GM12891 (cell line): ENCODE data around the gene RPUSD3.

Experiments used
- DNase-seq: peaks from one replicate; pipeline ENCODE4 v3.0.0; 2011; ENCODE audit warnings: low spot score; ENCODE audit not compliant: insufficient read length
- FAIRE-seq: peaks from 2 replicates; lab custom pipeline; 2011; peaks lifted over from hg19 to GRCh38; lab: Jason Lieb, UNC
- PAX5 ChIP-seq: IDR thresholded peaks from 2 replicates; pipeline ENCODE4 v1.6.1; 2011; ENCODE audit warnings: low read length, moderate library complexity, mild to moderate bottlenecking; ENCODE audit not compliant: insufficient read depth, severe bottlenecking
- POLR2A ChIP-seq: IDR thresholded peaks from 2 replicates; pipeline ENCODE4 v1.6.1; 2011; ENCODE audit warnings: low read depth, low read length, control low read depth
- POLR2AphosphoS5 ChIP-seq: IDR thresholded peaks from 2 replicates; pipeline ENCODE4 v1.6.1; 2011; ENCODE audit warnings: low read depth, low read length, control low read depth
- POU2F2 ChIP-seq: IDR thresholded peaks from 2 replicates; pipeline ENCODE4 v1.6.1; 2011; ENCODE audit warnings: low read depth, mild to moderate bottlenecking, control low read depth, low read length, moderate library complexity
- SPI1 ChIP-seq: IDR thresholded peaks from 2 replicates; pipeline ENCODE4 v1.6.1; 2011; ENCODE audit warnings: low read depth, low read length, control low read depth
- TAF1 ChIP-seq: IDR thresholded peaks from 2 replicates; pipeline ENCODE4 v1.6.1; 2011; ENCODE audit warnings: low read depth, low read length, control low read depth

The RPUSD3 gene

DNA sequence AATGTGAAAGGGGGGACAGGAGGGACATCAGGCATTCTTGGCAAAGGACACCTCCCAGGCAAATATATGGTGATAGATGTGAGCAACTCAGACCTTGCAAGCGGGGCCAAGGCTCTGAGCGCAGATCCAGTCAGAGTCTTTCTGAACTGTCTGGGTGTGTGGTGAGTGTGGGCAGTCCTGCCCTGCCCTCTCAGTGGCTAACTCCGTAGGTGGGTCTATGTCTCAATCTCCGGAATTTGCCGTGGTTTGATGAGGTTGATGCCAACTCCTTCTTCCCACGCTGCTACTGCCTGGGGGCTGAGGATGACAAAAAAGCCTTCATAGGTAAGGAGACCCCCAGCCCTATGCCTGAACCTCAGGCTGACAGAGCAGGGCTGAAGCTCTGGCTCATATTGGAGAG lies 26.4 kb downstream of the RPUSD3 start:
- DNase-seq (no peak), FAIRE-seq (no peak)
- TF ChIP-seq POLR2A = no peak
- TF ChIP-seq TAF1 = no peak
- TF ChIP-seq POLR2AphosphoS5 = no peak
- TF ChIP-seq PAX5 = no peak
- no peak for TF ChIP-seq POU2F2
- TF ChIP-seq SPI1 = no peak

DNA sequence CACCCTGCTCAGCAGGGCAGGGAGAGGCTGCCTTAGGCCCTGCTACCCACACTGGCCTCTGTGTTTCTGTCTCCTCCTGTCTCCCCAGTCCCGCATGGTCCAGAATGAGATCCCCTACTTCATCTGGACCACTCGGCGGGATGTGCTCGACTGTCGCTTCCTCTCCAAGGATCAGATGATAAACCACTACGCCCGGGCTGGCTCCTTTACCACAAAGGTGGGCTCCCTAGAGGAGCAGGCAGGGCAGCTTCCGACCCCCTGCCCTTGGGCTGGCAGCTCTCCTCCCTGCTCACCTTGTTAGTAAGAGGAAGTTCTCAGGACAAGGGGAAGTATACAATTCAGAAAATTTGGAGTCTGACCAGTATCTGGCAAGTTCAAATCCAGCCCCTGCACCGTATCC lies 27.8 kb downstream of the RPUSD3 start:
- no peak for TF ChIP-seq POU2F2
- no peak for TF ChIP-seq POLR2A
- no peak for TF ChIP-seq SPI1
- no peak for TF ChIP-seq PAX5
- no peak for TF ChIP-seq POLR2AphosphoS5
- TF ChIP-seq TAF1 = no peak
- FAIRE-seq = no peak
- DNase-seq = no peak

GRCh38 chr3:9812870-9813483 lies 30.8 kb downstream of the RPUSD3 start:
- no peak for FAIRE-seq
- no peak for DNase-seq
- no peak for TF ChIP-seq PAX5
- TF ChIP-seq POLR2A = peak; percentile 39; the same call in 1 of the 2 replicates
- peak; percentile 49 for TF ChIP-seq POLR2AphosphoS5

GRCh38 chr3:9810846-9811245 lies 33.0 kb downstream of the RPUSD3 start:
- no peak for FAIRE-seq
- no peak for TF ChIP-seq SPI1
- TF ChIP-seq POU2F2 = no peak
- TF ChIP-seq POLR2A = 0 out of 2 replicates have a peak, but pooled peaks have one; percentile 41
- no peak for DNase-seq

GRCh38 chr3:9810433-9810770 lies 33.4 kb downstream of the RPUSD3 start:
- FAIRE-seq (no peak), DNase-seq (no peak)
- TF ChIP-seq PAX5 = no peak
- 0 out of 2 replicates have a peak, but pooled peaks have one; percentile 34 for TF ChIP-seq POLR2AphosphoS5

- TF ChIP-seq POLR2AphosphoS5 (peak; percentile 68), PAX5 (no peak), POU2F2 (no peak), SPI1 (0 out of 2 replicates have a peak, but pooled peaks have one; percentile 0), POLR2A (peak; percentile 52; the same call in 1 of the 2 replicates), TAF1 (0 out of 2 replicates have a peak, but pooled peaks have one; percentile 13)
- FAIRE-seq (peak; percentile 80), DNase-seq (peak; percentile 62)
These were observed 34.0 kb downstream of the RPUSD3 start, which contains the start of gene TTLL3 for GRCh38 chr3:9809615-9810432. Gene TTLL3, plus strand, starts transcription at chr3:9810262. Its CDS starts 400 bp downstream, at chr3:9810662.

DNA sequence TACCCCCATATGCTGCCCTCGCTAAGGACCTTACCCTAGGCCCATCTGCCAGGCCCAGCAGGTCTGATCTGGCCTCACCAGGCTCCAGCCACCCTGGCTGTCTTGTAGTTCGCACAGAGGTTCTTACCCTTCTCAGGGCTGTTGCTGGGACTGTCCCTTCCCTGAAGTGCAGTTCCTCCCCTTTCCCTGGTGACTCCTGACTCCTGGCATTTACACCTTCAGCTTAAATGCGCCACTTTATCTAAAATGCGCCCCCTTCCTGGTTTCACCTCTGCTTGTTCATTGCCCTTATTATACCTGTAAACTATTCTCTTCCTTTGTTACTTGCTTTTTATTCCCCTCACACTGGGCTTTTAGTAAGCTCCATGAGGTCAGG lies 34.6 kb downstream of the RPUSD3 start:
- DNase-seq (no peak), FAIRE-seq (no peak)
- TF ChIP-seq POLR2A (no peak), SPI1 (0 out of 2 replicates have a peak, but pooled peaks have one; percentile 0)

DNA sequence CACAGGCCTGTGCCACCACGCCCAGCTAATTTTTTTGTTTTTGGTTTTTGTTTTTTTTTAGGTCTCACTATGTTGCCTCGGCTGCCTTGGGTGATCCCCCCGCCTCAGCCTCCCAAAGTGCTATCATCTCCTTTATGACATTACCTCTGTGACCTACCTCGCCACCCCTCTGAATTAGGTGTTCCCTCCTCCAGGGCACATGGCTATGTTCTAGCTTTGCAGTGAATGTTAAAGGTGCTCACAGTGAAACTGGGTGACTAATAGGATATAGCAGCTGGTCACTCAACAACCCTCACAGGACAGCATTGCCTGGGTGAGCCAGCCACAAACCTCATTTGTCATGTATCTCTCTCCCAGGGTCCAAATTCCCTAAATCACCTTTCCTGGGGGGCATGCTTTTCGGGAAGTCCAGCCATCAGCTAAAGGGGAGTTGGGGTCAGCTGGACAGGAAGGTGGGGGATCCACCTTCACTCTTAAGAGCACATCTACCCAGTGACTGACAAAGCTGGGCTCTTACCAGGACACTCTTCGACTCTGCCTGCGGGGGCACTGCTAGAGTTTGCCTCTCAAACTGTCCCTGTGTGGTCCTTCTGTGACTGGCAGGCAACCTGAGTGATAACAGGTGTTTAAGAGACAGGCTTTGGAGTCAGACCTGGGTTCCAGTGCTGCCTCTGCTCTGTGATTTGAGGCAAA lies 35.3 kb downstream of the RPUSD3 start:
- TF ChIP-seq POLR2A (peak; percentile 46), SPI1 (no peak), POLR2AphosphoS5 (peak; percentile 47; the same call in 1 of the 2 replicates), PAX5 (no peak), TAF1 (no peak), POU2F2 (peak; percentile 67)
- FAIRE-seq = peak; percentile 60

DNA sequence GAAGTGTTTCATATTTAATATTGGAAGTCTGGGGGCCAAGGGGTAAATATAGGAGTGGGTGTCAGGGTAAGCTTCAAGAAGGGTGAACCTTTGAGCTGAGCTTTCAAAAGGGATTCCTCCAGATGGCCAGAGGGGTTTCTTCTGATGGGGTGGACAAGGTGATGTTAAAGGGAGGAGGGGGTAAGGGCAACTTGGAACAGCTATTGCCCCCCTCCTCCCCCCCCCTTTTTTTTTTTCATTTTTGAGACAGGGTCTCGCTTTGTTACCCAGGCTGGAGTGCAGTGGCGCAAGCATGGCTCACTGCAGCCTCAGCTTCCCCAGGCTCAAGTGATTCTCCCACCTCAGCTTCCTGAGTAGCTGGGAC lies 35.8 kb downstream of the RPUSD3 start:
- TF ChIP-seq PAX5 (no peak), SPI1 (no peak), TAF1 (no peak), POLR2AphosphoS5 (no peak), POLR2A (no peak), POU2F2 (no peak)
- no peak for DNase-seq
- no peak for FAIRE-seq

More for the DNA sequence above, 35.3 kb downstream of the RPUSD3 start:
- peak; percentile 56 for DNase-seq
